Omental fat pad (tissue), 4 donors: ENCODE data around the gene KRTAP19-7. TPM values are rescaled to one million over a fixed set of nuclear protein-coding genes. Genes with fewer than 3 reads are reported as not detected.

Experiments used
- ATAC-seq: fragments of 150-250 bp; one replicate; pipeline ENCODE4 v1.9.1; 2016; ENCODE audit warnings: mild to moderate bottlenecking, moderate library complexity; ENCODE audit not compliant: low FRiP score
- DNase-seq: peaks from one replicate; pipeline ENCODE4 v3.0.0-alpha.2; 2019; ENCODE audit warnings: low spot score
- total RNA-seq, 4 donors: library from RNA; depleted of rRNA; stranded (reverse); fragments of >200 nt; gene quantifications; one replicate each; pipeline ENCODE4 v1.1.0, GENCODE V29; 2016
- TF ChIP-seq, protein P1 (sequence below), 3 donors: fragments of 450-650 bp; IDR thresholded peaks; one replicate each; pipeline ENCODE4 v1.5.1; 2016 to 2017; ENCODE audit warnings: antibody characterized with exemption in 3 of 3, mild to moderate bottlenecking in 3 of 3, moderate library complexity in 2 of 3

The KRTAP19-7 gene
- total RNA-seq, 4 donors from 2014 or later, result not detected

- no peak for DNase-seq
- no peak for ATAC-seq
- TF ChIP-seq, protein P1, sequence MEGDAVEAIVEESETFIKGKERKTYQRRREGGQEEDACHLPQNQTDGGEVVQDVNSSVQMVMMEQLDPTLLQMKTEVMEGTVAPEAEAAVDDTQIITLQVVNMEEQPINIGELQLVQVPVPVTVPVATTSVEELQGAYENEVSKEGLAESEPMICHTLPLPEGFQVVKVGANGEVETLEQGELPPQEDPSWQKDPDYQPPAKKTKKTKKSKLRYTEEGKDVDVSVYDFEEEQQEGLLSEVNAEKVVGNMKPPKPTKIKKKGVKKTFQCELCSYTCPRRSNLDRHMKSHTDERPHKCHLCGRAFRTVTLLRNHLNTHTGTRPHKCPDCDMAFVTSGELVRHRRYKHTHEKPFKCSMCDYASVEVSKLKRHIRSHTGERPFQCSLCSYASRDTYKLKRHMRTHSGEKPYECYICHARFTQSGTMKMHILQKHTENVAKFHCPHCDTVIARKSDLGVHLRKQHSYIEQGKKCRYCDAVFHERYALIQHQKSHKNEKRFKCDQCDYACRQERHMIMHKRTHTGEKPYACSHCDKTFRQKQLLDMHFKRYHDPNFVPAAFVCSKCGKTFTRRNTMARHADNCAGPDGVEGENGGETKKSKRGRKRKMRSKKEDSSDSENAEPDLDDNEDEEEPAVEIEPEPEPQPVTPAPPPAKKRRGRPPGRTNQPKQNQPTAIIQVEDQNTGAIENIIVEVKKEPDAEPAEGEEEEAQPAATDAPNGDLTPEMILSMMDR (IDR thresholded peaks at IDR 0.05), result no peak
Measured at GRCh38 chr21:30580132-30580531, 19.0 kb upstream of the KRTAP19-7 start.

- DNase-seq (no peak), ATAC-seq (no peak)
- TF ChIP-seq, protein P1 (IDR thresholded peaks at IDR 0.05), result no peak
Measured at GRCh38 chr21:30579346-30579745, 18.2 kb upstream of the KRTAP19-7 start.

- no peak for ATAC-seq
Measured at GRCh38 chr21:30577766-30578165, 16.7 kb upstream of the KRTAP19-7 start.

GRCh38 chr21:30567617-30568016 lies 6.5 kb upstream of the KRTAP19-7 start:
- DNase-seq, result no peak
- TF ChIP-seq, protein P1 (IDR thresholded peaks at IDR 0.05), result no peak
- ATAC-seq, result no peak

More at GRCh38 chr21:30577766-30578165, 16.7 kb upstream of the KRTAP19-7 start:
- DNase-seq, result no peak
- TF ChIP-seq, protein P1 (IDR thresholded peaks at IDR 0.05), result no peak

- DNase-seq (no peak), ATAC-seq (no peak)
- TF ChIP-seq, protein P1 (IDR thresholded peaks at IDR 0.05), result no peak
Measured at GRCh38 chr21:30563630-30564029, 2.5 kb upstream of the KRTAP19-7 start.

DNA sequence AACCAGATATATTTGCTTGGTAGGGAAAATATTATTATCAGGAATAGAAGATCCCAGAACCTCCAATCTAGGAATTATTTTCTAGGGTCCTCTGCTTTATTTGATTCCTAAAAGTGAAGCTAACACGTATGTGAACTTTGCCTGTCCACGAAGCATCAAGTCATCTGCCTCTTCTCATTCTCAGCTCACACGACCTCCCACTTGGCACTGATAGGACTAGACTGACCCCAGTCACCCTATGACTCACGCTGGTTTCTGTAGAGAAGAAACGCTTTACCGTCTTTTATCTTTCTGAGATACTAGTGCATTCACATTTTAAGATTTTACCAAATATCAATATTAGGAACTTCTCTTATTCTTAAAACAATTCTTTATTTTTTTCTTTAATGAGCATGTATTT lies 2.0 kb upstream of the KRTAP19-7 start:
- TF ChIP-seq, protein P1 (IDR thresholded peaks at IDR 0.05), result no peak
- DNase-seq (no peak), ATAC-seq (no peak)

DNA sequence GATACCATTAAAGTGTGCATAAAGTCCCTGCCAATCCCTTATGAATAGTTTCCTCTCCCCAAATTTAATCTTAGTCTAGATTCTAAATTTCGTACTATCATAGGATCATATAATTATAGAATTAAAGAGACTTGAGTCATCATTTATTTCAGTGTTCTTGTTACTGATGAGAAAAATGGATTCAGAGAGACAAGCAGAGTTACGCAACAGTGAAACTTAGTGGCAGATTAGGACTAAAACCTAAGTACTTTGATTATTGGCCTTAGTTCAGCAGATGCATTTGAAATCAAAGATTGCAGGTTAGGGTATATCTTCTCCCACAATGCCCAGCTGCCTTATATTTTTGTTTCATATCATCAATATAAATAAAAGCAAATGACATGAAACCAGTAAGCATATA lies 843 bp upstream of the KRTAP19-7 start:
- TF ChIP-seq, protein P1 (IDR thresholded peaks at IDR 0.05), result no peak
- DNase-seq, result no peak
- ATAC-seq, result no peak
